ENCODE measurements around the gene HTT.

GRCh38 chr4:3210467-3210866, 136.0 kb downstream of the HTT start:
- TF ChIP-seq POLR2A (IDR thresholded peaks at IDR 0.05) = no peak
- TF ChIP-seq CTCF (IDR thresholded peaks at IDR 0.05) = no peak
